Pulmonary artery endothelial cell (primary cell): Measurements from ENCODE around the gene BCAP31. TPM values are rescaled to one million over a fixed set of nuclear protein-coding genes. Genes with fewer than 3 reads are reported as not detected.
"Not testable (repeated sequence)": the region's sequence is repeated elsewhere in the genome, so short reads cannot be mapped to it uniquely, and the experiment has no call there.

ENCODE experiments used
- DNase-seq: peaks from one replicate; pipeline ENCODE4 v3.0.0-alpha.2; 2011; ENCODE audit warnings: low read depth, low spot score
- total RNA-seq: library from RNA; depleted of rRNA; stranded (reverse); fragments of >200 nt; gene quantifications from 2 replicates; pipeline ENCODE4 v1.2.3, GENCODE V29; 2014

BCAP31 gene
- total RNA-seq, 1 donor from 2014 or later = 323 TPM

- DNase-seq = no peak
Measured at GRCh38 chrX:153763298-153763932, 39.2 kb upstream of the BCAP31 start.

DNA sequence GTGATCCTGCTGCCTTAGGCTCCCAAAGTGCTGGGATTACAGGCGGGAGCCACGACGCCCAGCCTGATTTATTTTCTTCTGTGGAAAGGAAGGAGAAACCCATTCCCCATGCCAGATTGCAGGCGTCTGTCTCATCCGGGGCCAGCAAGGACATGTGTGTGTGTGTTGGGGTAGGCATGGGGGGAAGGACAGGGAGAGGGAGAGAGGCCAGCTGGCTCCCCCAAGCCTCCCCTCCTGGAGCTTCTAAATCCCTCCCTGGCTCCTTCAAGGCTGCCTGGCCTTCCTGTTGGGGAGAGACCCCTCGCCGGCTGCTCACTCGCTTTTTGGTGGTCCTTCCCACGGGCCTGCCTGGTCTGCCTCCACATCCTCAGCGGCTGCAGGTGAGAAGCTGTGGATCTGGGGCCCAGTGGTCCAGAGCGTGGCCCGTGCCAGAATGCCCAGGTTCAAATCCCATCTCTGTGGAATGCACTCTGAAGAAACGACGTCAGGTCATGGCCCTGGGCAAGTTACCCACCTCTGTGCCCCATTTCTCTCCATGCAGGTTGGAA is 38.5 kb upstream of the BCAP31 start:
- no peak for DNase-seq

- DNase-seq = no peak
Measured at GRCh38 chrX:153761863-153762262, 37.7 kb upstream of the BCAP31 start.

- no peak for DNase-seq
Measured at GRCh38 chrX:153755136-153755535, 30.9 kb upstream of the BCAP31 start.

- DNase-seq = no peak
Measured at GRCh38 chrX:153750127-153750774, 26.1 kb upstream of the BCAP31 start.

GRCh38 chrX:153749017-153749416 is 24.8 kb upstream of the BCAP31 start:
- DNase-seq = not testable (repeated sequence)

DNA sequence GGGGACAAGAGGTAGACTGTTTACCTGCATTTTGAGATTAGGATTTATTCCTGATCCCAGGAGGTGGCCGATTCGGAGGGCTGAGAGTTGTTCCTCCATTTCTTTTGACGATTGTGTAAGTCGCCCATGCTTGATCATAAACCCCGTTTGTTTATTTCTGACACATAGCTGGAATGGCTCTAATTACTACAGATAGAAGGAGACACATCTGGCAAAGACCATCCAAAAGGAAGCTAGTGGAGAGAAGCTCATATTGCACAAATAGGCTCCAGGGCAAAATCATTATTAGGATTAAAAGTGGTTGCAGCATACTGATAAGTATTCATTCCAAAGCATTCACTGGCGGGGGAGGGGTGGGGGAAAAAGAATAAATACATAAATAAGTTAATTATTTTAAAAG is 22.8 kb upstream of the BCAP31 start:
- not testable (repeated sequence) for DNase-seq

DNA sequence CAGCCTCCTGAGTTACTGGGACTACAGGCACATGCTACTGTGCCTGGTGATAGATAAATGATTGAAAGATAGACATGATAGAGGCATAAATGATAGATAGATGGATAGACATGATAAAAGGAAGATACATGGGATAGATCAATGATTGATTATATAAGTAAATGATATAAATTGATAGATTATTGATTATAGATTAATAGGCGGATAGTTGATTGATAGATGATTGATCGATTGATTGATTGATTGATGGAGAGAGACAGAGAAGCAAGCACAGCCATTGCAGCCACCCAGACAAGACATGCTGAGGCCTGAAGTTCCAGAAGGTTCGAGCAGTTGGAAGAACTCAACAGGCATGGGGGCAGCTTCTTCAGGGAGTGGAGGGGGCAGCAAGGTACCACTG is 22.2 kb upstream of the BCAP31 start:
- DNase-seq = no peak

GRCh38 chrX:153745067-153745433 is 20.9 kb upstream of the BCAP31 start:
- not testable (repeated sequence) for DNase-seq

DNA sequence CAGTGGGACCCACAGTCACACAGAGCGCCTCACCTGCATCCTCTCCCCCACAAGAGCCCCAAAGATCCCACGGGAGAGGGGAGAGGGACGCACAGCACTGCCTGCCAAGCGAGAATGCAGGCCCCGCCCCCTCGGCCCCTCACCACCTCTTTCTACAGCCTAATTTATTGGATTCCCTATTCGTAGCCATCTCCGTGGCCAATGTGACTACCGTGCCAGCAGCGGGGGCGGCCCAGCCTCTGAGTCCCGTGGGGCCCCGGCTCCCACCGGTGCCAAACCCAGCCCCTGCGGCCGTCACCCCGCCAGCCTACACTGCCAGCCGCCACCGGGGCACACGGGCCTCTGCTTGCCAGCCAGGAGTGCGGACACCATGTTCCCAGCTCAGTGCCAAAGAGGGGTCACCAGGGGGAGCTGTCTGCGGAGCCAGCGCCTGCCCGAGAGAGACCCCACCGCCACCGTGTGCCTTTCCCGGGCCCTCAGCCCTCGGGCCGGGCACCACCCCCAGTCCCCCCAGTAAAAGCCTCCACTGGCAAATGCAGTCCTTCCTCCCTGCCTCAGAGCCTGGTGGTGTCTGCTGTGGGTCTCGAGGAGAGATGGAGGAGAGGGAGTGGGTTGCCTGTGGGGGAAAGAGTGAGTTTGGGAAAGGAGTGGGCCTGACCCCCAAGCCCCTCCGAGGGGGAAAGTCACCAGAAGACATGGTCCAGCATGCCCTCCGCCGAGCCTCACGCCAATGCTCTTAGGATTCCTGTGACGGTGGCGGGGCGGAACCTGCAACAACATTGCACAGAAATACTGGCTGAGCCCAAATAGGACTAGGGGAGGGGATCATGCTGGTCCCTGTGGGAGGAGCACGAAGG is 20.3 kb upstream of the BCAP31 start:
- DNase-seq = no peak

DNA sequence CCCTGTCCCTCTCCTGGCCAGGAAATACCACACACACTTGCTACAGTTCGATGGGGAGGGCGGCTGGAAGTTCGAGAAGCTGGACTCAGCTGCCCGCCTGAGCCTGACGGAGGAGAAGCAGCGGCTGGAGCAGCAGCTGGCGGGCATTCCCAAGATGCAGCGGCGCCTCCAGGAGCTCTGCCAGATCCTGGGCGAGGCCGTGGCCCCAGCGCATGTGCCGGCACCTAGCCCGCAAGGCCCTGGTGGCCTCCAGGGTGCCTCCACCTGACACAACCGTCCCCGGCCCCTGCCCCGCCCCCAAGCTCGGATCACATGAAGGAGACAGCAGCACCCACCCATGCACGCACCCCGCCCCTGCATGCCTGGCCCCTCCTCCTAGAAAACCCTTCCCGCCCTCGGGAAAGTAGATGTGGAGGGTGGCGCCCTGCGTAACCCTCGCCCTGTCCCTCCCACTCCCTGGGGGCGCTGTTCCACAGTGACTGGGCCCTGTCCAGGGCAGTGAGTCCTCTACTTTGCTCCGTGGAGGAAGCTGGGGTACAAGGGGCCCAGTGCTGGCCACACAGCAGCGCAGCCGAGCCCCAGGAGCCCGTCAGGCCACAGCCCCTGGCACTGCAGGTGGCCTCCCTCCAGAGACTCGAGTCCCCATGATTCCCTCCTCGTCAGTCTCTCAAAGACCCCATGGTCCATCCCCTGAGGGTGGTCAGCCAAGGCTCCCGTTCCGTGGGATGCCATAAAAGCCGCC is 19.5 kb upstream of the BCAP31 start:
- not testable (repeated sequence) for DNase-seq

DNA sequence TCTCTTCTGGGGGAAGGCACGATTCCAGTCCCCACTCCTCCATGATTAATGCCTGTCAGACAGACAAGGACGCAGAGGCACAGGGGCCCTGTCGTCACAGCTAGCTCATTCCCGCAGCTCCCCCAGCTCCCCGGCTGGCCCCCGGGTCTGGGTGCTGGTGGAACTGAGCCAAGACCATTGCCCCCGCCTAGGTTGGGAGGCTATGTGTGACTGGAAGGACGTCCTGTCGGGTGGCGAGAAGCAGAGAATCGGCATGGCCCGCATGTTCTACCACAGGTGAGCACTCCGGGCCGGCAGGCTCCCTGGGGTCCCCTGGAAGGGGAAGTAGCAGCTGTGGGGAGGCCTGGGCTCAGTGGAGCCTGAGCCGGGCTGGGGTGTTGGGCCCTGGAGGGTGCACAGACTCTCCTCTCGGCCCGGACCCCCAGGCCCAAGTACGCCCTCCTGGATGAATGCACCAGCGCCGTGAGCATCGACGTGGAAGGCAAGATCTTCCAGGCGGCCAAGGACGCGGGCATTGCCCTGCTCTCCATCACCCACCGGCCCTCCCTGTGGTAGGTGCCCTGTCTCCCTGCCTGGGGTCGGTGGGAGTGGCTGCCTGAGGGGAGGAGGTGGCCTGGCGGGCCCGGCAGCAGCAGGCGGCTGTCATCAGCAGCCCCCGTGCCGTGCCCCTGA is 18.7 kb upstream of the BCAP31 start:
- DNase-seq = not testable (repeated sequence)

DNA sequence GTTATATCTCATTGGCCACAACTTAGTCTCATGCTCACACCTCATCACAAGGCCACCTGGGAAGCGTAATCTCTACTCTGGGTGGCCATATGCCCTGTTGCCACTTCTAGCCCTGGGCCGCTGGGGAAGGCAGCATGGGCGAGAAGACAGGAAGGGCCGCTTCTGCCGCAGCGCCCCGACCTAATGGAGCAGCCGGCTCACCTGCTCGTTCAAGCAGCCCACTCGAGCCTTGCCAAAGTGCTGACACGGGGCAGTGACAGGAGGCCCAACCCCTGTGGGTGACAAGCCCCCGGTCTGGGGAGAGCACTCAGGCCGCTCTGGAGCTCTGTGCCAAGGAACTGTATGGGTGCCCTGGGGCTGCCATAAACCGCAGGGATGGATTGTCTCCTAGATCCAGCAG is 17.9 kb upstream of the BCAP31 start:
- DNase-seq = not testable (repeated sequence)

DNA sequence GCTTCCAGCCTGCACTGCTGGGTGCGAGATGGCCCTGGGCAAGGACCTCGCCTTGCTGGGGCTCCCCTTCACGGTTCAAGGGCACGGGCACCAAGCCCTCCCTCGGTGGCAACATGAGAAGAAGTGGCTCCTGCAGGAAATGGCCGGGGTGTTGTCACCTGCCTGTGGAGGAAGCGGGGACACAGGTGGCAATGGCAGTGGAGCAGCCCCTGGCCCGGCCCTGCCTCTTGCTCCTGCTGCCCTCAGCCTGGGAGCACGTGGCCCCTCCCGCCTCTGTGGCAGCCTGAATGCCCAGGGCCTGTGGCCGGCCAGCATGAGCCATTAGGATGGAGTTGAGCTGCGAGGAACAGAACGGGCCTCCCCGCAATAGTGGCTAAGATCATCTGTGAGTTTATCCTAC is 17.3 kb upstream of the BCAP31 start:
- DNase-seq = no peak

- DNase-seq = no peak
Measured at GRCh38 chrX:153740631-153741222, 16.5 kb upstream of the BCAP31 start.

DNA sequence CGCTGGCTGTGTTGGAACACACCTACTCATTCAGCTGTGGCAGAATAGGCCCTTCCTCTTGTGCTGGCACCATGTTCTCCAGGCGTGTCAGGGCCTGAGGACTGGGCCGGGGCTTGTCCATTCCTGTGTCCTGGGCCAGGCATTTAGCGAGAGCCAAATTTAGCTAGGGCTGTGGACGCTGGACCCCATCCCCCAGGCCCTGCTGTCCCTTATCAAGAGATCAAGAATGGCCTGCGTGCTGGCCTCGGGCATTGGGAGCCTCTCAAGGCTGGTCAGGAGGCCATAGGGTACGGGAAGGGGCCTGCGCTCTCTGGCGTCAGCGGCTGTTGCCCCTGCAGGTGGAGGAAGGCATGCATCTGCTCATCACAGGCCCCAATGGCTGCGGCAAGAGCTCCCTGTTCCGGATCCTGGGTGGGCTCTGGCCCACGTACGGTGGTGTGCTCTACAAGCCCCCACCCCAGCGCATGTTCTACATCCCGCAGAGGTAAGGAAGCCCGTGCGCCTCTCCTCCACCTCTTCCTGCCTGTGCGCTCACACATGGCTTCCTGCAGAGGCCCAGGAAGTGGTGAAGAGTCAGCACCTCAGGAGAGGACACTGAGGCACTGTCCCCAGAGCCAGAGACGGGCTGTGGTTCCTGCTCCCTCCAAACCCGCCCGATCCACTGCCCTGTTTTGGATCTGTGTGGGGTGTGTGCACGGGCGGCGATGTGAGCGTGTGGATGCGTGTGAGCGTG is 15.7 kb upstream of the BCAP31 start:
- no peak for DNase-seq

- DNase-seq = no peak
Measured at GRCh38 chrX:153738056-153738605, 13.9 kb upstream of the BCAP31 start.

GRCh38 chrX:153736871-153737441 is 12.8 kb upstream of the BCAP31 start:
- no peak for DNase-seq
